SU-DHL-6 (cell line): ENCODE results near the gene JAML.

ENCODE experiments used
- EZH2phosphoT487 ChIP-seq: fragments of 200-600 bp; sonication (generic), shearing (Covaris generic); conservative IDR thresholded peaks from 2 replicates; pipeline ENCODE4 v1.6.1; 2018; ENCODE audit warnings: mild to moderate bottlenecking, antibody characterized with exemption, low read length, moderate library complexity, mixed read lengths
- TF ChIP-seq, protein P1 (sequence below): fragments of 200-600 bp; sonication (generic); IDR thresholded peaks from one replicate; pipeline ENCODE4 v1.5.1; 2017; ENCODE audit warnings: antibody characterized with exemption, mild to moderate bottlenecking, low read length, moderate library complexity; ENCODE audit not compliant: insufficient read depth, poor library complexity, severe bottlenecking

DNA sequence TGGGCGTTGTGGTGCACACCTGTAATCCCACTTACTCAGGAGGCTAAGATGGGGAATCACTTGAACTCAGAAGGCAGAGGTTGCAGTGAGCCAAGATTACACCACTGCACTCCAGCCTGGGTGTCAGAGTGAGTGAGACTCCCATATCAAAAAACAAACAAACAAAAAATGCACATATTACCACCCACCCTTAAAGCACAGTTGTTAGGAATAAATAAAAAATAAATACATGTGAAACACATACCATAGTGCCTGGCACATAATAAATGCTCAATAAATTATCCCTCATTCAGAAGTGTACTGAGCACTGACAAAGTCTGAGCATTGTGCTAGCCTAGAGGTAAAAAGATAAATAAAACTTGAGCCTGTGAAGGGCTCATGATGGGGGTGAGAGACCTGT lies 9.0 kb upstream of the JAML start:
- TF ChIP-seq, protein P1, sequence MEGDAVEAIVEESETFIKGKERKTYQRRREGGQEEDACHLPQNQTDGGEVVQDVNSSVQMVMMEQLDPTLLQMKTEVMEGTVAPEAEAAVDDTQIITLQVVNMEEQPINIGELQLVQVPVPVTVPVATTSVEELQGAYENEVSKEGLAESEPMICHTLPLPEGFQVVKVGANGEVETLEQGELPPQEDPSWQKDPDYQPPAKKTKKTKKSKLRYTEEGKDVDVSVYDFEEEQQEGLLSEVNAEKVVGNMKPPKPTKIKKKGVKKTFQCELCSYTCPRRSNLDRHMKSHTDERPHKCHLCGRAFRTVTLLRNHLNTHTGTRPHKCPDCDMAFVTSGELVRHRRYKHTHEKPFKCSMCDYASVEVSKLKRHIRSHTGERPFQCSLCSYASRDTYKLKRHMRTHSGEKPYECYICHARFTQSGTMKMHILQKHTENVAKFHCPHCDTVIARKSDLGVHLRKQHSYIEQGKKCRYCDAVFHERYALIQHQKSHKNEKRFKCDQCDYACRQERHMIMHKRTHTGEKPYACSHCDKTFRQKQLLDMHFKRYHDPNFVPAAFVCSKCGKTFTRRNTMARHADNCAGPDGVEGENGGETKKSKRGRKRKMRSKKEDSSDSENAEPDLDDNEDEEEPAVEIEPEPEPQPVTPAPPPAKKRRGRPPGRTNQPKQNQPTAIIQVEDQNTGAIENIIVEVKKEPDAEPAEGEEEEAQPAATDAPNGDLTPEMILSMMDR, result no peak
- TF ChIP-seq EZH2phosphoT487, result no peak
